RKO (cell line): ENCODE data around the gene RPH3AL.

Experiments used
- DNase-seq: peaks from one replicate; pipeline ENCODE4 v3.0.0-alpha.2; 2016; ENCODE audit warnings: low spot score

Gene RPH3AL

DNA sequence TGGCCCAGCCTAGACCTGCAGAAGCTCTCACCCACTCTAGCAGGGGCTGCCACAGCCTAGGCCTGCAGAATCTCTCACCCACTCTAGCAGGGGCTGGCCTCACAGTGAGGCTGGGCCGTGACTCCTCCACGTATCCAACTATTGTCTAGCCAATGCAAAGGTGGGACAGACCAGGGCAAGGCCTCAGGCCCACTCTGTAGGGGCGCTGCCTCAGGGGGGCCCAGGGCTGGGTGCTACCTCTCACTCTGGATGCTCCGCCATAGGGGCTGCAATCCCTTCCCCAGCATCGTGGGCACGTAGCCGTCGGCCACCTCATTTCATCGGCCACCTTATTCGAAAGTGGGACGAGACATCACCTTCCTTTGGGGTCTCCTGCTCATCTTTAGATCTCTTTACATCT, 51.7 kb downstream of the RPH3AL start:
- DNase-seq: no peak

DNA sequence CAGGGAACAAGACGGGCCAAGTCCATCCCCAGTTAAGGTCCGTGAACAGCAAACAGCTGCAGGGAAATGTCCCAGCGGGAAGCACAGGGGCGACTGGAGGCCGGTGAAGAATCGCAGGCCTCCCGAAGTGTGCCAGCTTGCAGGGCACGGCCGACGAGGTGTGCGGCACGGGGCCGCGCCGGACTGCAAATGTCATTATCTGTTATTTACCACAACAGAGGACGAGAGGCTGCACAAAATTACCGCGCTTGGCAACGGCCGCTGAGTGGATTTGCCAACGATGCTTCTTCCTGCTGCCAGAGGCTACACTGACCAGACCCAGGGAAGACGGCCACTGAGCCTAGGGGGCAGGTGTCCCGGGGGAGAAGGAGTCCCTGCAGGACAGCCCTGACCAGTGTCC, 53.1 kb downstream of the RPH3AL start:
- DNase-seq: no peak

DNA sequence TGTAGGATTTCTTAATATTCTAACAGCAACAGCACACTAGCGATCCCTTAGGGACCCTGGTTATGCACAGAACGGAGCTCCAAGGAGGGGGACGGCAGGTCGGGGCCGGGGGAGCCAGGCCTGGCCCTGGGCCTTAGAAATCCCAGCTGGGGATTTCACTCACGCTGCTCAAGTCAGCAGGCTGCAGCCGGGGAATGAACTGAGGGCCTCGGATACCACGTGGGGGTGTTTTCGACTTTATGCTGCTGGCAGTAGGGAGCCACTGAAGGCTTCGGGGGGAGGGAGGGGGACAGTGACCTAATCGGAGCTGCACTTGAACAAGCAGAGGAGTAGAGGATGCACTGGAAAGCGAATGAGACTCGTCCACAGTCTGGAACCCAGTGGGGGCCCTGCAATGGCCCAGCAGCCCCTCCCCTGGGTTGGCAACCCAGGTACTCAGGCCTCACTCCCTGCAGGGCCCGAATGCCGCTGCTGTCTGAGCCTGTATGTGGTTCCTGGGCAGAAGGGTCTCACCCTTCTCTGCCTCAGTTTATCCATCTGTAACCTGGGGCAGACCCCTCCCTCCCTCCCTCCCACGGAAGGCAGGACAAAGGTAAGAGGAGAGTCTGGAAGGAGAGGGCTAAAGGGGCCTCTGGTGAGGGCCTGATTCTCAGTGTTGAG, 53.7 kb downstream of the RPH3AL start:
- DNase-seq: no peak

DNA sequence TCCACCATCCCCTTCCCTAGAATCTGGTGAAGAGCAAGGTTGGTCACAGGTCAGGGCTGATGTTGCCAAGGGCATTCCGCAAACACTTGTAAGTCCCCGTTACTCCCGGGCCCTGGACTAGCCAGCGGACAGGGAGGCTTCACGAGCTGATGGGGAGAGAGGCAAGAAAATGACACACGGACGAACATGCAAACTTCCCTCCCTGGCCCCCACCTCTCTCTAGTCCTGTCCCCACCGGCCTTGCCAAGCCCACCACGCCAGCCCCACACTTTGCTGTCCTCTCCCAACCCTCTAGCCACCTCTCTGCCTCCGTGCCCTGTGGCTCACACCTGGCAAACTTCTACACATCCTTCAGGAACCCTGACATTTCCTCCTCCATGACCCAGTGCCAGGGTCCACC, 54.8 kb downstream of the RPH3AL start:
- no peak for DNase-seq

DNA sequence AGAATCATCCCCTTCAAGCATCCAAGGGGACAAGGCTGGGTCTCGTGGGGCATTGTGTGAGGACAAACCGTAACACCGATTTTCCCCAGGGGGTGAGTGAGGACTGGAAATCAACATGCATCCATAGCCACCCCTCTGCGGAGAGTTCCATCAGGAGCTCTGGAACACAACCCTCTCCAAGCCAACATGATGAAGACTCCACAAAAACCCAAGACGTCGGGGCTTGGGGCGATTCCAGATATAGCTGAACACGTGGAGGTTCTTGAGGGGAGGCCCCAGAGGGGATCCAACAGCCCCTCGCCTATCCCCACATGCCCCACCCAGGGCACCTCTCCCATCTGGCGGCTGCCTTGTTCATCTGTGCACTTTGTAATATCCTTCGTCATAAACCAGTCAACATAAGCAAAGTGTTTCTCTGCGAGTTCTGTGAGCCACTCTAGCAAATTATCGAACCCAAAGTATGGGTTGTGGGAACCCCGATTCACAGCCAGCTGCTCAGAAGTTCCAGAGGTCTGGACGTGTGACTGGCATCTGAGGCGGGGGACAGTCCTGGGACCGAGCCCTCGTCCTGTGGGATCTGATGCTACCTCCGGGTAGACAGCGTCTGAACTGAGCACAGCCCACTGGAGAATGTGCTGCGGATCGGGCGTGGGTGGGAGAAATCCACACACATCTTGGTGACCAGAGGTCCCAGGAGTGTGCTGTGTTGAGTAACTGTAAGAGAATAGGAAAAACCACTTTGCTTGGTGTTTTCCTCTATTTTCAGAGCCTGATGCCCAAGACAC, 55.5 kb downstream of the RPH3AL start:
- DNase-seq: no peak

DNA sequence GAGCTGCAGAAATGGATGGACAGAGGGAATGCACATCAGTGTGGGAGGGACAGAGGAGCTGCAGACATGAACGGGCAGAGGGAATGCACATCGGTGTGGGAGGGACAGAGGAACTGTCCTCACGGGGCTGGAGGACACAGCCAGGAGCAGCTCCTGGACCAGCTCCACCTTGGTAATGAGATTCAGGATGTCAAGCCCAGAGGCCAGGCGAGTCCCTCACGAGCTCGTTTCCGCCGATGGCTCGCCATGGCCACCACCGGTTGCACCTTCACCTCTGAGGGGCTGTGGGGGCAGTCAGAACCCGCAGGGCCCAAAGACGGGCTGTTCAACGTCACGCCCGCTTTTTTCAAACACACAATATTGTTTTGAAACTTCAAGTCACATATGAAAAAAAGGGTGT, 56.2 kb downstream of the RPH3AL start:
- DNase-seq: no peak

DNA sequence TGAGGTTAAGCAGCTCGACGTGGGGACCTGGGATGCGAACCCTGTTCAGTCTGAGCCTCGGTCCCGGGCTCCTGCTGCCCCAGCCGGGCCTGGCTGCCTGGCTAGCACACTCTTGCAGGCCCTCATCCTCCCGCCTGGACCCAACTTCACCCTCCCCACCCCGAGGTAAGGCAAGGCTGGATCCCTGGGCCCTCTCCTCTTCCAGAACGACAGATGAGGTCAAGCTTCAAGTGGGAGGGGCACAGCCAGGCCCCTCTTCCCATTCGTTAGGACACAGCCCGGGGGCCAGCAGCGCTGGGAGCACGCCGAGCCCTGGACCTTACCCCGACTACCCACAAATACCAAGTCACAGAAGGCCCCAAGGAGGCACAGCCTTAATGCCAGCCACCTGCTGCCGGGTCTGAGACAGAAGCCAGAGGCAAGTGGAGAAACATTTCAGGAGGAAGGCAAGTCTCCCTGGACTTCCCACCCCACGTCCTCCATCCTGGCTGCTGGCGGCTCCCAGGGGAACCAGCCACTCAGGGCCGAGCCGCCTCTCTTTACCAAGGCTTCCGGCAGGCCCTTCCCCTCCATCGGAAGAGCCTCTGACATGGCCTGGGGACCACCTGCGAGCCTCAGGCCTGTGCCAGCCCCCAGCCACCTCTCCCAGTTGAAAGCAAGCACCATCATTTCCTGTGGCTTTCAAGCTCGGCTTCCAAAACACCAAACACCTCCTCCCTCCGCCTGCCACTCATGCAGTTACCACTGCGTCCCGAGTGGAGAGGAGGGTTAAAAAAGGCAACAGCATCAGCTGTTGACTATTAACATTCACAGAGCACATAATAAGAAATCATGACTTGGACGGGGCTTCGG, 59.9 kb downstream of the RPH3AL start:
- no peak for DNase-seq

DNA sequence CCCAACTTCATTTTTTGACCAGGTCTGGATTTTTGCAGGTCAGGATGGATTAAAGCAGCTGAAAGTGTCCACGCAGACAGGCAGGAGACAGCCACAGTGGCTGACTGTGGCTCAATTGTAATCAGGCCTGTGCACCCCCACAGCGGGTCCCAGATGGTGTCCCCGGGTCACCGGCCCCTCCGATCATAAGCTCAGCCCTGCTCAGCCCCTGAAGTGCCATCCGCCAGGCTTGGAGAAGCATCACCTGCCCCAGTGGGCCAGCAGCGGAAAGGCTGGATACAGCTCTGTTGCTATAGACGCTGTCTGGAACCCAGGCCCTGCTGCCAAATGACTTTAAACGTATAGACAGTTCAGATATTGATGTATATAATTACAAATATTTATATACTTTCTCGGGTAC, 60.6 kb downstream of the RPH3AL start:
- no peak for DNase-seq

DNA sequence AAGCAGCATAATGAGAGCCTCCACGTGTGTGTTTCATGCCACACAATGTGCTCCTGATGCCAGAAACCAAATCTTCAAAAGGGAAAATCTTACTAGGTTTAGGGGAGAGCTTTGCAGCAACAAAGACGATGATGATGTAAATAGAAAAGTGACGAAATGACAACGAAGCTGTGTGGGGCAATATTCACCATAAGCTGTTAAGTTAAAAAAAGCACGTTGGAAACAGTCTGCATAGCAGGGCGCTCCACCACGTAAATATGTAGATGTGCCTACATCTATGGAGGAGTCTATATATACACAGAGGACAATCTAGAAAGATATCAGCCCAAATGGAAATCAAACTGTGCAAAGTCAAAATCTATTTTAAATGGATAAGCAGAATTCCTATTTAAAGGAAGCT, 61.0 kb downstream of the RPH3AL start:
- no peak for DNase-seq

DNA sequence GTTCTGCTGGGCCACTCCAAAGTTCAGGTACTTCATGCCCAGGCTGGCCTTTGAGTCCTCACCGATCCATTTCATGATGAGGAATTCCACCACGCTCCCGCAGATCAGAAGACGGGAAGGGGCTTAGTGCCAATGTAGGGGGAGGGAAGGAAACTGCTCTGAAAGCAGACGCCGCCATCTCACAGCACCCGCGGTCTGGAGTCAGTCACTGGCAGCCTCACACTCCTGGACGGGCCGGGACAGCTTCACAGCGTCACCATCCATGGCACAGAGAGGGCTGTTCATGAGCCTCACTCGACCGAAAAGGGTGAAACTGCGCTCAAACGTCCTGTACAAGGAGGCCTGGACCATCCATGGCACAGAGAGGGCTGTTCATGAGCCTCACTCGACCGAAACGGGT, 62.0 kb downstream of the RPH3AL start:
- no peak for DNase-seq

DNA sequence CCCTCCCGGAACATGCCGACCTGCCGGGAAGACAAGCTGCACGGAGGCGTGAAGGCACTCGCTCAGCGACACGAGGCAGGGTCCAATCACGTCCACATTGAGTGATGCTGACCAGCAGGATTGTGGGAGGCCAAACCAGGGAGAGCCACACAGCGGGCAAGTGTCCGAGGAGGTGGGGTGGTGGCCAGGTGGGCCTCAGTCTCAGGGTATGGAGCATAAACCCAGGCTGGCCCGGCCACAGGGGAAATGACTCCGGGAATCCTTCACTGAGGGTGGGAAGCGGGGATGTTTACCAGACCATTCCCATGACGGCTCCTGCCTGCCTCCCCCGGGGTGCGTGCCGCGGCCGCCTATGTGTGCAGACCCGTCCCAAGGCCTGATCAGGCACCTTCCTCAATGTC, 62.5 kb downstream of the RPH3AL start:
- DNase-seq: no peak

DNA sequence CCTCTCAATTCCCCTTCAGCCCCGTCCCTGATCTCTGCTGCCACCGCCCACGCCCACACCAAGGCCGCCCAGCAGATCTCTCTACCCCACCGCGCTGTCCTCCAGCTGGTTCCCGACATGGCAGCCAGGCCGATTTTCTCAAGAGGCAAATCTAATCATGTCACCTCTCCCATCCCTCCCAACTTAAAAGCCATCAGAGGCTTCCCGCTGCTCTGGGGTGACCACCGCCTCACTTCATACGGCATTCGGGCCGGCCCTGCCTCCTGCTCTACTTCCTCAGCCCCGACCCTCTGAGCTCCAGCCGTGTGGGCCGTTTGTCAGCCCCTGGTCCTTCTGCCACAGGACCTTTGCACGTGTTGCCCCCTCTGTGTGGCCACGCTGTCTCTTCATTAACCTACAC, 63.2 kb downstream of the RPH3AL start:
- DNase-seq: no peak

DNA sequence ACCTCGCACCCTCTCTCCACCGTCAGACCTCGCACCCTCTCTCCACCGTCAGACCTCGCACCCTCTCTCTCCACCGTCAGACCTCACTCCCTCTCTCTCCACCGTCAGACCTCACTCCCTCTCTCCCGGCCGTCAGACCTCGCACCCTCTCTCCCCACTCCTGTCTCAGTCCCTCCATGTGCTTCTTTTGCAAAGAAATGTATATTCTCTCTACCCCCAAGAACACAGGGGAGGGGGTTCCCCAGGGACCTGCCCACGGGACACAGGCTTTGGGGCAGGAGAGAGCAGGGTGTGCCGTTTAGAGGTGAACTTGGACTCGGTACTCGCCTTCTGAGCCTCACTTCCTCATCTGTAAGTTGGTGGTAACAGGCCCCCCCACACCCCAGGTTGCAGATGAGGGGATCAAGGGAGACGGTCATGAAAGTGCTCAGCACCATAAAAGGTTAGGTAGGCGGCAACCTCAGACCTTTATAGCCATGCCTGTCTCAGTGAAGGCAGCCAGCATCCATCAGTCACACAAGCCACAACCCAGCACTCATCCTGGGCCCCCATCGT, 63.7 kb downstream of the RPH3AL start:
- no peak for DNase-seq

DNA sequence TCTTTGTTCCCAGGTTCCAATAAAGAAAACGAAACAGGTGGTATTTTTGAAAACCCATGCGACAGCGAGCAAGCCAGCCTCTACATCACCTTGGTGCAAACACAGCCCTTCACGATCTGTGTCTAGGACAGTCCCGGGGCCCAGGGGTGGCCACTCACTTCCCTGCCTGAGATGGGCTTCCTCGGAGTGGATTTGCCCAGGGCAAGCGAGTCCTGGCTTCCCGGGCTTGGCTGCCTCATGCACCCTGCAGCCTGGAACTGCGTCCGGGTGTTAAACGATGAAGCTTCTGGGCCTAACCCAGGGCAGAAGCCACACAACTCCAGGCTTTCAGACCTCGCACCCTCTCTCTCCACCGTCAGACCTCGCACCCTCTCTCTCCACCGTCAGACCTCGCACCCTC, 66.0 kb downstream of the RPH3AL start:
- DNase-seq: no peak

DNA sequence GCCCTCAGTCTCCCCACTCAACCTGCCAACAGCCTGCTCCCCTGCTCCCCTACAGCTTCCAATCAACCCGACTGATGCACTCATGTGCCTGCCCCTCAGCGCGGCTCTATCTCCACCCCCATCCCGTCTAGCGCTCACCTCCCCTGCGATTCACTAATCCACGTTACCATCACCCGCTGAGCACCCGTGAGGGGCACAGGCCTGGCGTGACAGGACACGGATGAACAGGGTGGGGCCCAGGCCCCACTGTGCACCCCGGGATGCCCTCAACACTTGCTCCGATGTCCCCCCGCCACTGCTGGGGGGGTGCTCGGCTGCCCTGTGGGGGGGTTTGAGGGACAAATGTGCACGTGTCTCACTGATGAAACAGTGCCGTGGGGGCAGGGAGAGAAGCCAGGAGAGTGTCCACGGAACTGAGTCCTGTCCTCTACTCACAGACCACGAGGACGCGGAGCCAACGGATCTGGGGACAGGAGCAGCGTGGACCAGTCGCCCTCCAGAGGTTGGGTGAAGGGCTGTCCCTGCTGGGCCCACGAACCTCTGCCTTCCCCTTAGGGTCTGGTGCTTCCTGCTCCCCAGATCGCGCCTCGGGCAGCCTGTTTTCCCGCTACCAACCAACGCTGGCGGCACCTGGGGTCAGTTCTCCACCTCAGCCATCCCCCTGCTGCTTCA, 66.7 kb downstream of the RPH3AL start:
- DNase-seq: no peak

DNA sequence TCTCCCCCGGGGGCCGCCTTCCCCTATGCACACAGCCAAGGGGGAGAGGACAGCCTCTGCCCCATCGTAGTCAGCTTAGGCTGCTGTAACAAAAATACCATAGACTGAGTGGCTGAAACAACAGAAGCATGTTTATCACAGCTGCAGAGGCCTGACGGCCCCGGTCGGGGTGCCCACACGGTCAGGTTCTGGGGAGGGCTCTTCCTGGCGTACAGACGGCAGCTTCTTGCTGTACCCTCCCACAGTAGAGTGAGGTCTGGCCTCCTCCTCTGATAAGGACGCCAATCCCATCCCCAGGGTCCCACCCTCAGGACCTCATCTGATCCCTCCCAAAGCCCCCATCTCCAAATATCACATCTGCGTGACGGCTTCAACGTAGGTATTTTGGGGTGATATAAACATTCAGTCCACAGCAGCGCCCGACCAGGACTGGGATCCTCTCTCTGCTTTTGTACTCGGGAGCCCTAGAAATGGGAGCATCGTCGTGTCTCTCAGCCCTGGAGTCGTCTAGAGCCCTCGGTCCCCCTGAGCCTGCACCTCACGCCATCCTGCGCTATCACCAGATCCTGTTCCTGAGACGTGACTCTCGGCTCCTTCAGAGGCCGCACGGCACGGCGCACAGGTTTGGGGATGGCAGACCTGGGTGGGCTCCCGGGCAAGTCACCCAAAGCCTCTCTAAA, 67.8 kb downstream of the RPH3AL start:
- DNase-seq: no peak

DNA sequence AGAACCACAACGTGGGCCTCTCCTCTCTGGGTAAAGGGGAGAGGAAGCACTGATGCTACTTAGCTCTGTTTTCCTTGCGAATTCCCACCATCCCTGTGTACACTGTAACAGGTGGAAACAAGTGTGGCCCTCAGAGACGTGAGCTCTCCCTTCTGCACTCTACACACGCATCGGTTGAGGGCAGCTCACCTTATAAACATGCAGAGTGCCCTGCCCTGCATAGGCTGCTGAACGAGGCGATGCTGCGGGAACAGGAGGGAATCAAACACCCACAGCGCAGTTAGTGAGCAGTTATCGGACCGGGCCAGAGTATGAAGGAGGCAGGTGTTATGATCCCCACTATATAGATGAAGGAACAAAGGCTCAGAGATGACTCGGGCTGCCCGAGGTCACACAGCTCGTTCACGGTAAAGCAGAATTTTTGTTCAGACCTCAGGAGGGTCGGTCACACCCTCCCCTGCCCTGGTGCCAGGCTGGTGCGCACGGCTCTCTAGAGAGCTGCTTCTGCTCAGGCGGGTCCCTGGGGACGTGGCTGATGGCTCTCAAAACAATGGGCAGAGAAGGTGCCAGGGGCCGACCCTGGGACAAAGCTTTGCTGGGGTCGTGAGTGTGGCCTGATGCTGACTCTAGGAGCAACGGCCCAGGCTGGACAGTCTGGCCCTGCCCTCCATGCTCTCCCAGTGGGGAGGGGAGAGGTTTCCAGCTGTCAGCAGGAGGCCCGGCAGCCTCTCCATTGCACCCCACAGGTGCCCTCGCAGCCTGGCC, 68.5 kb downstream of the RPH3AL start:
- no peak for DNase-seq

DNA sequence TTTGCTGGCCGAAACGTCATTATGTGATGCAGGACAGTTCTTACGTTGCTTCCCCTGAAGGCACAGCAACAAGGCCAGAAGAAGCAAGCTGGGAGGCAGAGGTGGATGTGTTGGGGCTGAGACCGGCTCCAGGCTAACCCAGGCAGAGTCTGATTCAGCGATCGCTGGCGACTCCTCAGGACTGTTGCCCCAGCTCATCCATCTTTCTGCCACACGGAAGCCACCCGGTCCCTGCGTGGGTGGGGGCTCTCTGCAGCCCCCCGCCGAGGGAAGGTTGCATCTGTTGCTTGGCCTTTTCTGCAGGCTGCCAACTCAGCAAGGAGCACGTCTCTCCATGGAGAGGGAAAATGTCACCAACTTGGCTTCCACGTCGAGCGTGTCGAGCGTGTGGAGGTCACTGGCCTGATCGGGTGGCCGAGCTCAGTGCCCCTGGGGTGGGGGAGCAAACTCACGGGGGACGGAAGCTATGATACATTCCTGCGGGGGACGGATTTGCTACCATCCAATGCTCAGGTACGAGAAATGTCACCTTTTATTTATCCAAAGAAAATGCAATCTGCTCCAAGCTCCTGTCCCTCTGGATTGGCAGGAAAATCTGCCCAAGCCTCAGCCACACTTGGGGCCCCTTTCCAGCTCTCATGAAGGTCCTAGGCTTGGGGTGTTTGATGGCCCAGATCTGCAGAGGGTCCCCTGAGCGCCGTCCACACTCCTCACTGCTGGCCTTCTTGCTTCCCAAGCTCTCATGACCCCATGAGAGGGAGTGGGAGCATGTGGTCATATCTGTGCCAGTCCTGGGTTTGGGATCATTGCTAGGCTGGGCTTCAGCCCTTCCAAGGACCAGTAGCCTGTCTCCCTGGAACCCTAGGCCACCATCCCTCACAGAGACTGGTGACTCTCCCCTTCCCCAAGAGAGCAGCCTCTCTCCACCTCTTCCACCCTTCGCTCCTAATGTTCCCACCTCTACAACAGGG, 69.4 kb downstream of the RPH3AL start:
- no peak for DNase-seq
